Suprapubic skin (tissue), 4 donors: ENCODE data around the gene CNDP1.

Experiments
- CTCF ChIP-seq, 2 donors: fragments of 200-600 bp in 1 of 2; fragments of 450-650 bp in 1 of 2; sonication (generic) in 1 of 2; IDR thresholded peaks; one replicate each; pipeline ENCODE4 v1.5.1; 2016 to 2019; ENCODE audit warnings: antibody characterized with exemption in 2 of 2, mild to moderate bottlenecking in 1 of 2, moderate library complexity in 1 of 2
- POLR2A ChIP-seq, 2 donors: fragments of 450-650 bp; IDR thresholded peaks; one replicate each; pipeline ENCODE4 v1.6.1; 2017; ENCODE audit warnings: antibody characterized with exemption in 2 of 2, mild to moderate bottlenecking in 2 of 2, moderate library complexity in 2 of 2
- POLR2AphosphoS5 ChIP-seq, 3 donors: sonication (generic); formaldehyde crosslinking; IDR thresholded peaks; one replicate each; pipeline ENCODE4 v1.6.1; 2017; ENCODE audit warnings: antibody characterized with exemption in 3 of 3

GRCh38 chr18:74582642-74583041, 48.3 kb downstream of the CNDP1 start:
- no peak for TF ChIP-seq POLR2A (IDR thresholded peaks at IDR 0.05)
- no peak for TF ChIP-seq CTCF (IDR thresholded peaks at IDR 0.05)
- TF ChIP-seq POLR2AphosphoS5 (IDR thresholded peaks at IDR 0.05) = no peak
